Measurements from ENCODE around the gene CAPN6.

CAPN6 gene

GRCh38 chrX:111199505-111199904, 70.8 kb downstream of the CAPN6 start:
- no peak for DNase-seq (ENCODE audit: low read depth)

Data from stimulated activated CD8-positive, alpha-beta memory T cell treated with anti-CD3 and anti-CD28 coated beads, Interleukin-4, amount 100 ng/mL, for 24 hours (primary cell).